Naive thymus-derived CD8-positive, alpha-beta T cell (primary cell): ENCODE data around the gene CDC25B. TPM values are rescaled to one million over a fixed set of nuclear protein-coding genes. Genes with fewer than 3 reads are reported as not detected.

Experiments used
- ATAC-seq, 2 donors: fragments of 150-1000 bp; cut with Tn5 transposase in 1 of 2; sonication (Bioruptor Pico), chemical (Tn5 transposase) in 1 of 2; 1 replicate in 1 of 2; 2 replicates in 1 of 2; pipeline ENCODE4 v1.10.0; 2021; ENCODE audit warnings: mild to moderate bottlenecking in 2 of 2, moderate library complexity in 2 of 2
- POLR2A ChIA-PET: fragments of 350-600 bp; sonication (Branson Sonifier 250); formaldehyde crosslinking; loops from one replicate; lab custom pipeline; 2021; ENCODE audit warnings: antibody characterized with exemption; lab: Charles Lee
- DNase-seq, 10 donors: peaks; one replicate each; pipeline versions ENCODE4 v3.0.0 to v3.0.0-alpha.2; 2020 to 2022
- H3K27ac Mint-ChIP-seq, 10 donors: one replicate each; pipeline ENCODE4 v1.8.0; 2020 to 2022; ENCODE audit warnings: mild to moderate bottlenecking in 10 of 10, mixed read lengths in 10 of 10, moderate library complexity in 4 of 10, inconsistent platforms in 1 of 10
- H3K27me3 Mint-ChIP-seq, 5 donors: one replicate each; pipeline ENCODE4 v1.8.0; 2021 to 2022; ENCODE audit warnings: mixed read lengths in 5 of 5
- H3K36me3 Mint-ChIP-seq, 3 donors: one replicate each; pipeline ENCODE4 v1.8.0; 2020 to 2022; ENCODE audit warnings: mixed read lengths in 3 of 3, mild to moderate bottlenecking in 2 of 3, inconsistent platforms in 1 of 3
- H3K4me1 Mint-ChIP-seq, 4 donors: one replicate each; pipeline ENCODE4 v1.8.0; 2021 to 2022; ENCODE audit warnings: mixed read lengths in 4 of 4
- H3K4me3 Mint-ChIP-seq, 10 donors: one replicate each; pipeline ENCODE4 v1.8.0; 2020 to 2022; ENCODE audit warnings: mild to moderate bottlenecking in 10 of 10, mixed read lengths in 10 of 10, moderate library complexity in 6 of 10, inconsistent platforms in 1 of 10
- H3K9me3 Mint-ChIP-seq, 9 donors: one replicate each; pipeline ENCODE4 v1.8.0; 2020 to 2022; ENCODE audit warnings: mixed read lengths in 9 of 9, mild to moderate bottlenecking in 3 of 9, inconsistent platforms in 1 of 9, moderate library complexity in 1 of 9
- polyA plus RNA-seq, 3 donors: library from polyadenylated mRNA; unstranded; fragments of 300-500 nt; fragmentation: Illumina TruSeq; gene quantifications; one replicate each; pipeline ENCODE4 v1.2.3, GENCODE V29; 2021
- total RNA-seq, 8 experiments: library from RNA in 2 of 8; stranded (reverse) in 2 of 8; gene quantifications; one replicate each; pipeline ENCODE4 v1.2.3 and lab custom pipeline; 2021 to 2026

The CDC25B gene
- total and polyA plus RNA-seq, 5 experiments from 2014 or later: 38.1 to 336 (median 49.7) TPM

- peaks cover 0 to 6% (median 0%) of the 10 kb centered on the region in 3 donors for H3K36me3 Mint-ChIP-seq
- POLR2A ChIA-PET: interaction anchor here (0.8 to 2.7 kb wide), 6 partner anchors 14 to 88 kb away, joined by 3 to 52 read pairs (median 18); partner anchors contain the start of genes AP5S1, CENPB and SPEF1
- H3K4me1 Mint-ChIP-seq: peaks cover 13 to 45% (median 38%) of the 10 kb centered on the region in 4 donors
- H3K9me3 Mint-ChIP-seq: no peaks in the 10 kb centered on the region
- H3K4me3 Mint-ChIP-seq: peak overlapping the region; percentile 83 to 93 (median 88)
- DNase-seq: no peak
- peak overlapping the region in 6 of 10 donors; percentile 14 to 90 (median 74) for H3K27ac Mint-ChIP-seq
- ATAC-seq: no peak
- no peaks in the 10 kb centered on the region for H3K27me3 Mint-ChIP-seq
Observed at GRCh38 chr20:3766422-3767109, 29.5 kb upstream of the CDC25B start.

- H3K4me1 Mint-ChIP-seq: peaks cover 13 to 45% (median 38%) of the 10 kb centered on the region in 4 donors
- H3K4me3 Mint-ChIP-seq: peak overlapping the region; percentile 83 to 93 (median 88)
- H3K9me3 Mint-ChIP-seq: no peaks in the 10 kb centered on the region
- peak overlapping the region in 8 of 10 donors; percentile 40 to 90 (median 74) for H3K27ac Mint-ChIP-seq
- H3K36me3 Mint-ChIP-seq: peaks cover 0 to 2% (median 0%) of the 10 kb centered on the region in 3 donors
- no peaks in the 10 kb centered on the region for H3K27me3 Mint-ChIP-seq
- ATAC-seq (no peak), DNase-seq (peak in 1 of 10 donors; percentile 34)
- POLR2A ChIA-PET: interaction anchor here (0.9 to 2.7 kb wide), 17 partner anchors 8 to 271 kb away, joined by 3 to 52 read pairs (median 5); partner anchors contain the start of genes AP5S1, CDC25B, CENPB and PANK2
Observed at GRCh38 chr20:3767110-3767426, 29.0 kb upstream of the CDC25B start.

GRCh38 chr20:3767427-3768341 is 28.4 kb upstream of the CDC25B start, which contains the start of gene ADISSP:
Gene ADISSP, minus strand, starts transcription at chr20:3767753. Its CDS starts 7,653 bp downstream, at chr20:3760100.
- POLR2A ChIA-PET: interaction anchor here (0.6 to 2.7 kb wide), 22 partner anchors 9 to 1359 kb away, joined by 3 to 52 read pairs (median 4); partner anchors contain the start of genes AP5S1, CDC25B, CDS2 and CENPB
- no peaks in the 10 kb centered on the region for H3K9me3 Mint-ChIP-seq

GRCh38 chr20:3768342-3769130 is 27.6 kb upstream of the CDC25B start:
- peak; percentile 78 to 95 (median 90) for DNase-seq
- Mint-ChIP-seq H3K4me3 (peak overlapping the region; percentile 85 to 93 (median 90)), H3K27ac (peak overlapping the region; percentile 93 to 99 (median 98)), H3K9me3 (no peaks in the 10 kb centered on the region), H3K36me3 (no peaks in the 10 kb centered on the region), H3K4me1 (peaks cover 13 to 45% (median 35%) of the 10 kb centered on the region in 4 donors), H3K27me3 (peaks cover 0 to 3% (median 0%) of the 10 kb centered on the region in 5 donors)
- peak; percentile 64 to 76 for ATAC-seq
- POLR2A ChIA-PET: interaction anchor here (0.7 to 2.7 kb wide), 17 partner anchors 10 to 1358 kb away, joined by 3 to 52 read pairs (median 5); partner anchors contain the start of genes AP5S1, CDS2, CENPB and PANK2

More at GRCh38 chr20:3767427-3768341, 28.4 kb upstream of the CDC25B start, which contains the start of gene ADISSP:
- no peaks in the 10 kb centered on the region for H3K36me3 Mint-ChIP-seq
- H3K27ac Mint-ChIP-seq: peak within 1 kb of the TSS; percentile 93 to 99 (median 98)
- H3K4me1 Mint-ChIP-seq: peaks cover 13 to 45% (median 37%) of the 10 kb centered on the region in 4 donors
- peak within 1 kb of the TSS; percentile 85 to 93 (median 90) for H3K4me3 Mint-ChIP-seq
- peak; percentile 91 to 98 (median 95) for DNase-seq
- peaks cover 0 to 3% (median 0%) of the 10 kb centered on the region in 5 donors for H3K27me3 Mint-ChIP-seq
- peak; percentile 82 to 86 for ATAC-seq

- Mint-ChIP-seq H3K27ac (no peak overlapping the region), H3K4me3 (no peak overlapping the region), H3K36me3 (no peaks in the 10 kb centered on the region), H3K4me1 (peaks cover 9 to 21% (median 14%) of the 10 kb centered on the region in 4 donors), H3K27me3 (peaks cover 0 to 3% (median 0%) of the 10 kb centered on the region in 5 donors), H3K9me3 (no peaks in the 10 kb centered on the region)
- DNase-seq (no peak), ATAC-seq (no peak)
- POLR2A ChIA-PET: interaction anchor here (0.7 kb wide), 2 partner anchors 47 to 677 kb away, joined by 3 read pairs; no protein-coding TSS in a partner anchor
Observed at GRCh38 chr20:3771552-3772058, 24.5 kb upstream of the CDC25B start.

GRCh38 chr20:3775457-3776108 is 20.5 kb upstream of the CDC25B start:
- no peaks in the 10 kb centered on the region for H3K9me3 Mint-ChIP-seq
- no peaks in the 10 kb centered on the region for H3K36me3 Mint-ChIP-seq
- H3K4me1 Mint-ChIP-seq: peaks cover 11 to 21% (median 18%) of the 10 kb centered on the region in 4 donors
- H3K27ac Mint-ChIP-seq: peak overlapping the region in 2 of 10 donors; percentile 17 to 18
- POLR2A ChIA-PET: interaction anchor here (0.9 kb wide), 1 partner anchor 10 kb away, joined by 3 read pairs; no protein-coding TSS in a partner anchor
- H3K27me3 Mint-ChIP-seq: peaks cover 0 to 12% (median 0%) of the 10 kb centered on the region in 5 donors
- H3K4me3 Mint-ChIP-seq: peak overlapping the region in 2 of 10 donors; percentile 22 to 36
- DNase-seq: no peak
- ATAC-seq: no peak

- Mint-ChIP-seq H3K9me3 (no peaks in the 10 kb centered on the region), H3K36me3 (no peaks in the 10 kb centered on the region), H3K4me3 (peak overlapping the region; percentile 77 to 90 (median 84)), H3K27me3 (peaks cover 0 to 11% (median 0%) of the 10 kb centered on the region in 5 donors), H3K4me1 (peaks cover 15 to 35% (median 34%) of the 10 kb centered on the region in 4 donors), H3K27ac (peak overlapping the region in 6 of 10 donors; percentile 2 to 82 (median 60))
- peak; percentile 63 to 74 for ATAC-seq
- POLR2A ChIA-PET: interaction anchor here (0.9 to 4.0 kb wide), 5 partner anchors 9 to 101 kb away, joined by 3 to 29 read pairs (median 6); partner anchors contain the start of genes ADISSP, CDC25B and CENPB
- DNase-seq: peak in 1 of 10 donors; percentile 31
Observed at GRCh38 chr20:3777381-3777715, 18.8 kb upstream of the CDC25B start.

GRCh38 chr20:3777716-3778629 is 18.1 kb upstream of the CDC25B start:
- H3K27ac Mint-ChIP-seq: peak overlapping the region in 3 of 10 donors; percentile 2 to 82 (median 54)
- peak in 3 of 10 donors; percentile 26 to 33 (median 27) for DNase-seq
- POLR2A ChIA-PET: interaction anchor here (0.9 to 4.0 kb wide), 6 partner anchors 8 to 101 kb away, joined by 3 to 29 read pairs (median 6); partner anchors contain the start of genes ADISSP, CDC25B and CENPB
- H3K4me3 Mint-ChIP-seq: peak overlapping the region; percentile 77 to 90 (median 84)
- peaks cover 15 to 41% (median 35%) of the 10 kb centered on the region in 4 donors for H3K4me1 Mint-ChIP-seq
- ATAC-seq: peak; percentile 70 to 72
- H3K36me3 Mint-ChIP-seq: no peaks in the 10 kb centered on the region
- H3K27me3 Mint-ChIP-seq: peaks cover 0 to 9% (median 0%) of the 10 kb centered on the region in 5 donors
- H3K9me3 Mint-ChIP-seq: no peaks in the 10 kb centered on the region

GRCh38 chr20:3778976-3779375 is 17.1 kb upstream of the CDC25B start:
- peaks cover 0 to 9% (median 0%) of the 10 kb centered on the region in 5 donors for H3K27me3 Mint-ChIP-seq
- peak overlapping the region in 8 of 10 donors; percentile 30 to 86 (median 53) for H3K4me3 Mint-ChIP-seq
- no peaks in the 10 kb centered on the region for H3K36me3 Mint-ChIP-seq
- H3K9me3 Mint-ChIP-seq: no peaks in the 10 kb centered on the region
- ATAC-seq: no peak
- H3K27ac Mint-ChIP-seq: peak overlapping the region in 1 of 10 donors; percentile 20
- no peak for DNase-seq
- POLR2A ChIA-PET: interaction anchor here (1.4 to 4.0 kb wide), 4 partner anchors 7 to 20 kb away, joined by 4 to 29 read pairs (median 9); partner anchors contain the start of genes ADISSP, CDC25B and CENPB
- peaks cover 20 to 51% (median 40%) of the 10 kb centered on the region in 4 donors for H3K4me1 Mint-ChIP-seq
